ENCODE data around the gene SNAPC4. TPM values are rescaled to one million over a fixed set of nuclear protein-coding genes. Genes with fewer than 3 reads are reported as not detected.

SNAPC4 gene
- total RNA-seq, 1 experiment from 2014 or later: 29.7 TPM

- Histone ChIP-seq H3K27ac (ENCODE audit: insufficient read length, low read depth, low read length) (no peak overlapping the region), H3K9me3 (ENCODE audit: control insufficient read depth, low read depth, low read length) (no peaks in the 10 kb centered on the region), H4K20me1 (ENCODE audit: control insufficient read depth, insufficient read depth, insufficient read length) (no peaks in the 10 kb centered on the region), H2BK120ac (ENCODE audit: low read depth, low read length, poor library complexity, severe bottlenecking) (no peak overlapping the region), H2BK15ac (ENCODE audit: low read depth, low read length) (no peak overlapping the region), H3T11ph (ENCODE audit: low read length) (no peak overlapping the region), H3K23me2 (ENCODE audit: insufficient read length, low read depth, low read length, poor library complexity, severe bottlenecking) (no peaks in the 10 kb centered on the region), H3K56ac (ENCODE audit: insufficient read length, low read depth, low read length) (no peak overlapping the region), H3K4me1 (ENCODE audit: insufficient read depth, low read length) (no peaks in the 10 kb centered on the region), H3K23ac (ENCODE audit: insufficient read length, low read depth, low read length) (no peak overlapping the region), H2AK5ac (ENCODE audit: insufficient read length, low read length) (no peak overlapping the region), H2BK5ac (ENCODE audit: insufficient read length, low read length) (no peak overlapping the region), H3K4ac (ENCODE audit: low read depth, low read length) (no peak overlapping the region), H3K79me2 (ENCODE audit: insufficient read depth, low read length) (peaks cover 3% of the 10 kb centered on the region; the same call in 1 of the 2 replicates), H3K9ac (ENCODE audit: extremely low read depth, insufficient read length, low read length) (no peak overlapping the region), H3K79me1 (ENCODE audit: insufficient read depth, low read depth, low read length, poor library complexity, severe bottlenecking) (peaks cover 1% of the 10 kb centered on the region), H3K27me3 (ENCODE audit: insufficient read depth, low read length) (no peaks in the 10 kb centered on the region), H2BK20ac (ENCODE audit: low read depth, low read length, poor library complexity, severe bottlenecking) (no peak overlapping the region), H4K5ac (ENCODE audit: insufficient read length, low read depth, low read length) (no peak overlapping the region), H4K91ac (ENCODE audit: insufficient read length, low read depth, low read length) (no peak overlapping the region), H2AFZ (ENCODE audit: low read length) (no peak overlapping the region), H4K8ac (replicated peaks; ENCODE audit: insufficient read length, low read depth, low read length) (no peak overlapping the region), H3K4me2 (ENCODE audit: insufficient read depth, insufficient read length, low read length) (no peak overlapping the region), H3K18ac (ENCODE audit: insufficient read length, low read depth, low read length) (no peak overlapping the region), H2BK12ac (ENCODE audit: insufficient read length, low read depth, low read length) (no peak overlapping the region), H3K14ac (ENCODE audit: insufficient read depth, low read length) (no peak overlapping the region)
- no CpG with 5 or more reads among the region's 26 CpGs for WGBS (ENCODE audit: extremely low coverage, insufficient read length, low lambda C conversion rate)
- H3K27ac Mint-ChIP-seq: no peak overlapping the region; a peak in 1 of 7 replicates
- no peak for DNase-seq
- H3K9me3 Mint-ChIP-seq: no peaks in the 10 kb centered on the region
- H3K36me3 Mint-ChIP-seq (ENCODE audit: insufficient read depth in 1 of 3, low read depth in 3 of 3): peaks cover 4 to 23% (median 21%) of the 10 kb centered on the region in 3 experiments; a peak in 5 of 7 replicates
- TF ChIP-seq CTCF (conservative IDR thresholded peaks at IDR 0.05): no peak
- no peak overlapping the region for H3K4me3 Mint-ChIP-seq
- no peaks in the 10 kb centered on the region for H3K27me3 Mint-ChIP-seq (ENCODE audit: low read depth)
- peaks cover 10% of the 10 kb centered on the region in 2 experiments for H3K4me1 Mint-ChIP-seq
Measured at GRCh38 chr9:136432591-136432990, 32.6 kb upstream of the SNAPC4 start.
